ENCODE data around the gene SMIM12. TPM values are rescaled to one million over a fixed set of nuclear protein-coding genes. Genes with fewer than 3 reads are reported as not detected.

SMIM12 gene
- total RNA-seq, 1 experiment from 2014 or later = 19.3 TPM

- ChIA-PET CTCF (no interaction called here), POLR2A (no interaction called here)
- Mint-ChIP-seq H3K36me3 (ENCODE audit: insufficient read depth, unreplicated experiment) (peaks cover 6% of the 10 kb centered on the region), H3K4me1 (ENCODE audit: low read depth, unreplicated experiment) (no peaks in the 10 kb centered on the region), H3K27me3 (ENCODE audit: insufficient read depth, unreplicated experiment) (no peaks in the 10 kb centered on the region), H3K27ac (ENCODE audit: unreplicated experiment) (no peak overlapping the region), H3K9me3 (ENCODE audit: unreplicated experiment) (no peaks in the 10 kb centered on the region), H3K4me3 (ENCODE audit: unreplicated experiment) (no peak overlapping the region)
- Histone ChIP-seq H3K36me3 (ENCODE audit: control insufficient read depth, insufficient read depth, low read length) (no peaks in the 10 kb centered on the region), H3K4me1 (no peaks in the 10 kb centered on the region), H3K27me3 (replicated peaks; ENCODE audit: control insufficient read depth, insufficient read depth, low read length) (no peaks in the 10 kb centered on the region), H3K9me3 (no peaks in the 10 kb centered on the region), H3K4me3 (ENCODE audit: low read depth, low read length) (no peak overlapping the region)
- no TSS peak for BruUV-seq (replicated peaks)
- DNase-seq = no peak
- intact Hi-C loops (cut with micrococcal nuclease; ENCODE audit: unreplicated experiment) = no loop called here
- TF ChIP-seq CTCF (IDR thresholded peaks at IDR 0.05; ENCODE audit: insufficient read depth in 1 of 2, low read depth in 1 of 2, low read length in 1 of 2, severe bottlenecking in 1 of 2, unreplicated experiment in 1 of 2) = no peak
Observed at GRCh38 chr1:34850382-34850781, 9.2 kb downstream of the SMIM12 start.

DNA sequence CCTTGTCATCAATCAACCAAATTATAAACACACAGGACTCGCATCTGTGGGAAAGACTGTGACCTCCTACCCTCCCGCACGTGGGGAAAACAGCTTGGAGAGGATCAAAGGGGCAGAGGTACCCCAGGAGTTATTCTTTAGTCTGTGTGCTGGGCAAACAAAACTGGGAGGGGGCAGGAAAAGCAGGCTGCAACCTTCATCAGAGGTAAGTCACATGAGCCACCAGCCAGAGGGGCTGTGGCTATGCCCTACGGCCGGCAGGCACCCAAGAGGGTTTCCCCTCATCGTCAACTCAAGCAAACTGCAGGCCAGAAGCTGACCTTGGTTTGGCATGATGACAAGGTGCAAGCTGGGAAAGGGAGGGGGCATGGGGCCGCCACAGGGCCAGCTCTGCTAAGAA, 12.5 kb downstream of the SMIM12 start:
- TF ChIP-seq CTCF (IDR thresholded peaks at IDR 0.05; ENCODE audit: insufficient read depth in 1 of 2, low read depth in 1 of 2, low read length in 1 of 2, severe bottlenecking in 1 of 2, unreplicated experiment in 1 of 2) = no peak
- Mint-ChIP-seq H3K4me3 (ENCODE audit: unreplicated experiment) (no peak overlapping the region), H3K4me1 (ENCODE audit: low read depth, unreplicated experiment) (peaks cover 5% of the 10 kb centered on the region), H3K27ac (ENCODE audit: unreplicated experiment) (no peak overlapping the region), H3K9me3 (ENCODE audit: unreplicated experiment) (no peaks in the 10 kb centered on the region), H3K36me3 (ENCODE audit: insufficient read depth, unreplicated experiment) (peaks cover 6% of the 10 kb centered on the region), H3K27me3 (ENCODE audit: insufficient read depth, unreplicated experiment) (no peaks in the 10 kb centered on the region)
- intact Hi-C loops (cut with micrococcal nuclease; ENCODE audit: unreplicated experiment) = no loop called here
- Histone ChIP-seq H3K36me3 (ENCODE audit: control insufficient read depth, insufficient read depth, low read length) (no peaks in the 10 kb centered on the region), H3K27me3 (replicated peaks; ENCODE audit: control insufficient read depth, insufficient read depth, low read length) (no peaks in the 10 kb centered on the region), H3K4me3 (ENCODE audit: low read depth, low read length) (no peak overlapping the region), H3K4me1 (peaks cover 16% of the 10 kb centered on the region; the same call in 1 of the 2 replicates), H3K9me3 (no peaks in the 10 kb centered on the region)
- DNase-seq = no peak
- CTCF ChIA-PET = interaction anchor here (0.5 kb wide), 1 partner anchor 1413 kb away, joined by 3 read pairs; no protein-coding TSS in a partner anchor
- POLR2A ChIA-PET = interaction anchor here (0.6 kb wide), 1 partner anchor 921 kb away, joined by 3 read pairs; no protein-coding TSS in a partner anchor
- no TSS peak for BruUV-seq (replicated peaks)

DNA sequence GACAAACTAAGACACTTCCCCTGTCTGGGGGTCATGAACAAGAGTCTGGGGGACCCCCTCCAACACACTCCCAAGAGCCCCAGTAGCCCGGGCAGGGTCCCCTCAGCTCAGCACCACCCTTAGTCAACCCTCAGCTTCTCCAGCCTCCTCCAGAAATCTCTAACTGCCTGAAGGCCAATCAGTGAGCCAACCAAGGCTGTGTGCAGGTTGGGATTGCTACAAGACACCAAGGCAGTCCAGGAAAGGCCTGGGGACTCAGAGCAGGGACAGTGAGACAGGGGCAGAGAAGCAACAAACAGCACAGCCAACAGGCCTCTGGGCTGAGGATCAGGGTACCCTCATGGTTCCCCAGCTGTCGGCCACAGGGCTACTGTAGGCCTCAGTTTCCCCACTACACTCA, 13.3 kb downstream of the SMIM12 start:
- intact Hi-C loops (cut with micrococcal nuclease; ENCODE audit: unreplicated experiment) = no loop called here
- no peak for DNase-seq
- Mint-ChIP-seq H3K9me3 (ENCODE audit: unreplicated experiment) (no peaks in the 10 kb centered on the region), H3K4me3 (ENCODE audit: unreplicated experiment) (no peak overlapping the region), H3K27me3 (ENCODE audit: insufficient read depth, unreplicated experiment) (no peaks in the 10 kb centered on the region), H3K4me1 (ENCODE audit: low read depth, unreplicated experiment) (peaks cover 5% of the 10 kb centered on the region), H3K27ac (ENCODE audit: unreplicated experiment) (no peak overlapping the region), H3K36me3 (ENCODE audit: insufficient read depth, unreplicated experiment) (peaks cover 6% of the 10 kb centered on the region)
- ChIA-PET POLR2A (interaction anchor here (0.6 kb wide), 1 partner anchor 14 kb away, joined by 6 read pairs; no protein-coding TSS in a partner anchor), CTCF (no interaction called here)
- BruUV-seq (replicated peaks) = no TSS peak
- H3K4me1 ChIP-seq = peaks cover 16% of the 10 kb centered on the region; the same call in 1 of the 2 replicates
- no peak for TF ChIP-seq CTCF (IDR thresholded peaks at IDR 0.05; ENCODE audit: insufficient read depth in 1 of 2, low read depth in 1 of 2, low read length in 1 of 2, severe bottlenecking in 1 of 2, unreplicated experiment in 1 of 2)
- no peaks in the 10 kb centered on the region for H3K9me3 ChIP-seq
- H3K36me3 ChIP-seq (ENCODE audit: control insufficient read depth, insufficient read depth, low read length) = no peaks in the 10 kb centered on the region
- H3K27me3 ChIP-seq (replicated peaks; ENCODE audit: control insufficient read depth, insufficient read depth, low read length) = no peaks in the 10 kb centered on the region
- H3K4me3 ChIP-seq (ENCODE audit: low read depth, low read length) = no peak overlapping the region

Measured in Caco-2 (cell line).